GM12873 (cell line): ENCODE results near the gene SLC4A11.

ENCODE experiments used
- CTCF ChIP-seq: IDR thresholded peaks from 2 replicates; pipeline ENCODE4 v1.5.1; 2012; ENCODE audit warnings: low read depth, mild to moderate bottlenecking, moderate library complexity, low read length, control low read depth; ENCODE audit not compliant: insufficient read depth; ENCODE audit errors: missing control alignments

SLC4A11 gene

GRCh38 chr20:3226864-3227263 is 12.1 kb downstream of the SLC4A11 start:
- TF ChIP-seq CTCF, result no peak

GRCh38 chr20:3226093-3226492 is 12.9 kb downstream of the SLC4A11 start:
- no peak for TF ChIP-seq CTCF

- TF ChIP-seq CTCF, result no peak
Observed at GRCh38 chr20:3224681-3225421, 14.1 kb downstream of the SLC4A11 start.

- no peak for TF ChIP-seq CTCF
Observed at GRCh38 chr20:3223994-3224680, 14.9 kb downstream of the SLC4A11 start.

GRCh38 chr20:3223651-3223993 is 15.4 kb downstream of the SLC4A11 start:
- no peak for TF ChIP-seq CTCF

- TF ChIP-seq CTCF, result no peak
Observed at GRCh38 chr20:3222635-3223600, 16.1 kb downstream of the SLC4A11 start.
